Glomerular visceral epithelial cell (primary cell): ENCODE measurements around the gene ALDH1A3.

Experiments used
- DNase-seq: peaks from one replicate; pipeline ENCODE4 v3.0.0-alpha.2; 2016; ENCODE audit errors: extremely low spot score

Gene ALDH1A3

GRCh38 chr15:100951965-100952364, 72.3 kb downstream of the ALDH1A3 start:
- no peak for DNase-seq

- DNase-seq: no peak
Observed at GRCh38 chr15:100952566-100952965, 72.9 kb downstream of the ALDH1A3 start.

DNA sequence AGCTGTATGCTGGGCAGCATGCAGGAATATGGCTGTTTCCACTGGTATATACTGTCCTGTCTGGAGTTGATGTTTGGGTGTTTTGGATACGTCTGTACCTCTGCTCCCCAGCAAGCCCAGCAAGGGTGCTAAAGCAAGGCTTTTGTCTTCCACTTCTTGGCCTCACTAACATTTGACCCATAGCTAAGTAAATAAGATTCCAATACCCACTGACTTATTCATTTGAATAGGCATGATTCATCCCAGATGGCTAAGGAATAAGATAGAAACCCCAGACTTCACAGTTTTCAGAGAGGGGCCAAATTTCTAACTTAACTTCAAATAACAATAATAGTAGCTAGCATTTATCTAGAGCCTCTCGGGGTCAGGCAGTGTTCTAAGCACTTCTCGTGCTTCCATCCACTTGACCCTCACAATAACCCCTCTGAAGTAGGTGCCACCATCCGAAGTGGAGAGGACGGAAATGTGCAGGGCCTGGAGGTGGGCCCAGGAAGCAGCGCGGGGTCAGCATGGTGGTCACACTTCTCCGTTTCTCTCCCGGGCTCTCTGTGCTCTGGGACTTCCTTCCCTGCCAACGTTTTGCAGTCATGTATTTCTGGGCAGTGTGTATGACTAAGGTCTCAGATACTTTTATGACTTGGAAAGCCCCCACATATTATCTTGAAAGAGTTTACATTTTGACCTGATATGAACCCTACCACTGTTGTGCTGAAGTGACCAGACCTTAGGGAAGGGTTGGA, 78.9 kb downstream of the ALDH1A3 start:
- peak; percentile 76 for DNase-seq

- DNase-seq: peak; percentile 56
Observed at GRCh38 chr15:100959066-100960050, 79.7 kb downstream of the ALDH1A3 start.
